Left renal pelvis (tissue), 4 donors: ENCODE data around the gene TNKS1BP1. TPM values are rescaled to one million over a fixed set of nuclear protein-coding genes. Genes with fewer than 3 reads are reported as not detected.
"Not testable (repeated sequence)": the region's sequence is repeated elsewhere in the genome, so short reads cannot be mapped to it uniquely, and the experiment has no call there.

Source experiments
- DNase-seq, 4 donors: peaks; one replicate each; pipeline ENCODE4 v3.0.0-alpha.2; 2013; ENCODE audit warnings: low read depth in 4 of 4, low spot score in 3 of 4
- polyA plus RNA-seq, 4 donors: library from polyadenylated mRNA; unstranded; fragments of 120-200 nt; gene quantifications; one replicate each; pipeline ENCODE4 v1.2.1, GENCODE V29; 2013; ENCODE audit not compliant: insufficient read length in 4 of 4

Gene TNKS1BP1
- polyA plus RNA-seq, 4 donors = 64.2 to 77.6 (median 72.4) TPM

GRCh38 chr11:57301711-57302423, 22.9 kb downstream of the TNKS1BP1 start:
- no peak for DNase-seq

GRCh38 chr11:57300785-57301184, 24.0 kb downstream of the TNKS1BP1 start:
- DNase-seq = no peak

GRCh38 chr11:57299150-57299737, 25.5 kb downstream of the TNKS1BP1 start:
- DNase-seq = no peak

- DNase-seq = no peak
These were observed 27.5 kb downstream of the TNKS1BP1 start for GRCh38 chr11:57297221-57297620.

GRCh38 chr11:57296205-57296604, 28.5 kb downstream of the TNKS1BP1 start:
- not testable (repeated sequence) for DNase-seq

- no peak for DNase-seq
These were observed 30.3 kb downstream of the TNKS1BP1 start for GRCh38 chr11:57294225-57295131.

- no peak for DNase-seq
These were observed 34.5 kb downstream of the TNKS1BP1 start for GRCh38 chr11:57290288-57290687.

GRCh38 chr11:57288771-57289579, 35.8 kb downstream of the TNKS1BP1 start:
- DNase-seq = no peak

GRCh38 chr11:57287884-57288283, 36.9 kb downstream of the TNKS1BP1 start:
- DNase-seq = no peak

- DNase-seq = no peak
These were observed 41.3 kb downstream of the TNKS1BP1 start for GRCh38 chr11:57283231-57283990.

GRCh38 chr11:57281546-57281945, 43.2 kb downstream of the TNKS1BP1 start:
- not testable (repeated sequence) for DNase-seq

GRCh38 chr11:57279116-57279515, 45.6 kb downstream of the TNKS1BP1 start:
- DNase-seq = no peak

GRCh38 chr11:57278721-57279095, 46.0 kb downstream of the TNKS1BP1 start:
- DNase-seq = no peak

- DNase-seq = peak in 3 of 4 donors; percentile 40 to 66 (median 50)
These were observed 46.7 kb downstream of the TNKS1BP1 start for GRCh38 chr11:57277845-57278720.

- DNase-seq = no peak
These were observed 47.6 kb downstream of the TNKS1BP1 start for GRCh38 chr11:57276971-57277675.

- DNase-seq = no peak
These were observed 48.4 kb downstream of the TNKS1BP1 start for GRCh38 chr11:57276169-57276970.

GRCh38 chr11:57275582-57275981, 49.2 kb downstream of the TNKS1BP1 start:
- no peak for DNase-seq
